Esophagus muscularis mucosa (tissue), 3 donors: ENCODE data around the gene HPCA.

Experiments
- POLR2A ChIP-seq: fragments of 450-650 bp; IDR thresholded peaks from one replicate; pipeline ENCODE4 v1.6.1; 2017; ENCODE audit warnings: antibody characterized with exemption, moderate library complexity, mild to moderate bottlenecking, low read depth
- TF ChIP-seq, protein P1 (sequence below), 3 experiments: fragments of 200-600 bp in 2 of 3; fragments of 450-650 bp in 1 of 3; sonication (generic) in 2 of 3; IDR thresholded peaks; one replicate each; pipeline ENCODE4 v1.5.1; 2017 to 2019; ENCODE audit warnings: antibody characterized with exemption in 3 of 3, mild to moderate bottlenecking in 2 of 3, moderate library complexity in 1 of 3

- TF ChIP-seq, protein P1, sequence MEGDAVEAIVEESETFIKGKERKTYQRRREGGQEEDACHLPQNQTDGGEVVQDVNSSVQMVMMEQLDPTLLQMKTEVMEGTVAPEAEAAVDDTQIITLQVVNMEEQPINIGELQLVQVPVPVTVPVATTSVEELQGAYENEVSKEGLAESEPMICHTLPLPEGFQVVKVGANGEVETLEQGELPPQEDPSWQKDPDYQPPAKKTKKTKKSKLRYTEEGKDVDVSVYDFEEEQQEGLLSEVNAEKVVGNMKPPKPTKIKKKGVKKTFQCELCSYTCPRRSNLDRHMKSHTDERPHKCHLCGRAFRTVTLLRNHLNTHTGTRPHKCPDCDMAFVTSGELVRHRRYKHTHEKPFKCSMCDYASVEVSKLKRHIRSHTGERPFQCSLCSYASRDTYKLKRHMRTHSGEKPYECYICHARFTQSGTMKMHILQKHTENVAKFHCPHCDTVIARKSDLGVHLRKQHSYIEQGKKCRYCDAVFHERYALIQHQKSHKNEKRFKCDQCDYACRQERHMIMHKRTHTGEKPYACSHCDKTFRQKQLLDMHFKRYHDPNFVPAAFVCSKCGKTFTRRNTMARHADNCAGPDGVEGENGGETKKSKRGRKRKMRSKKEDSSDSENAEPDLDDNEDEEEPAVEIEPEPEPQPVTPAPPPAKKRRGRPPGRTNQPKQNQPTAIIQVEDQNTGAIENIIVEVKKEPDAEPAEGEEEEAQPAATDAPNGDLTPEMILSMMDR (IDR thresholded peaks at IDR 0.05) = no peak
- TF ChIP-seq POLR2A = no peak
Observed at GRCh38 chr1:32878183-32878582, 8.1 kb upstream of the HPCA start.
